A549 (cell line): ENCODE results near the gene GRK5. TPM values are rescaled to one million over a fixed set of nuclear protein-coding genes. Genes with fewer than 3 reads are reported as not detected.

Experiments
- ATAC-seq, 2 experiments: fragments of 200-7000 bp in 1 of 2; fragments of >200 bp in 1 of 2; cut with Nextera tagmentation in 1 of 2; cut with Tn5 transposase in 1 of 2; 3 replicates each; pipeline versions ENCODE4 v1.8.0 to v1.9.1; 2018 to 2020; ENCODE audit warnings: mild to moderate bottlenecking in 1 of 2, moderate library complexity in 1 of 2
- CTCF ChIA-PET: fragments of 300-600 bp; sonication (Branson Sonifier 250); formaldehyde crosslinking; extraction: SDS; loops from one replicate; lab custom pipeline; 2021; ENCODE audit warnings: antibody characterized with exemption, inconsistent platforms; lab: Yijun Ruan, JAX
- POLR2A ChIA-PET: fragments of 350-600 bp; formaldehyde crosslinking; extraction: SDS; loops from one replicate; lab custom pipeline; 2021; ENCODE audit warnings: antibody characterized with exemption, inconsistent platforms; lab: Yijun Ruan, JAX
- DNase-seq, 2 experiments: peaks; one replicate each; pipeline versions ENCODE4 v3.0.0 to v3.0.0-alpha.2; 2011 to 2016; ENCODE audit warnings: low read depth in 1 of 2, low spot score in 1 of 2
- FAIRE-seq: peaks from 2 replicates; lab custom pipeline; 2011; peaks lifted over from hg19 to GRCh38; lab: Jason Lieb, UNC
- H3K27ac ChIP-seq, 2 experiments: fragments of >200 bp; sonication (Bioruptor Twin); formaldehyde crosslinking; 3 replicates each; pipeline ENCODE4 v1.5.1; 2016 to 2017
- H3K4me1 ChIP-seq: fragments of >200 bp; sonication (Bioruptor Twin); formaldehyde crosslinking; 3 replicates; pipeline ENCODE4 v1.6.1; 2016
- H3K4me2 ChIP-seq: fragments of >200 bp; sonication (Bioruptor Twin); formaldehyde crosslinking; 3 replicates; pipeline ENCODE4 v1.6.1; 2016
- H3K4me3 ChIP-seq: fragments of >200 bp; sonication (Bioruptor Twin); formaldehyde crosslinking; 3 replicates; pipeline ENCODE4 v1.5.1; 2016
- H3K9me3 ChIP-seq: fragments of >200 bp; sonication (Bioruptor Twin); formaldehyde crosslinking; 3 replicates; pipeline ENCODE4 v1.6.1; 2016
- BHLHE40 ChIP-seq: IDR thresholded peaks from 2 replicates; pipeline ENCODE4 v1.6.1; 2012; ENCODE audit warnings: low read depth, low read length, inconsistent platforms
- CBX2 ChIP-seq: fragments of 200-600 bp; sonication (generic); IDR thresholded peaks from 2 replicates; pipeline ENCODE4 v1.6.1; 2016; ENCODE audit warnings: low read depth, mild to moderate bottlenecking, borderline replicate concordance
- FOXS1 ChIP-seq: fragments of 250-450 bp; sonication (Bioruptor Pico); IDR thresholded peaks from 2 replicates; pipeline ENCODE4 v1.5.0; 2020; ENCODE audit warnings: mild to moderate bottlenecking, moderate library complexity
- JUN ChIP-seq, 2 experiments: fragments of >200 bp; sonication (Bioruptor Twin); formaldehyde crosslinking; IDR thresholded peaks; 2 replicates in 1 of 2; 3 replicates in 1 of 2; pipeline ENCODE4 v1.6.1; 2016 to 2017
- KDM5A ChIP-seq: fragments of 200-600 bp; sonication (generic); IDR thresholded peaks from 2 replicates; pipeline ENCODE4 v1.6.1; 2016; ENCODE audit warnings: antibody characterized with exemption, mild to moderate bottlenecking
- MAZ ChIP-seq: fragments of 150-350 bp; IDR thresholded peaks from 2 replicates; pipeline ENCODE4 v1.6.1; 2014; ENCODE audit warnings: antibody characterized with exemption, low read depth, low read length, borderline replicate concordance
- MYC ChIP-seq: IDR thresholded peaks from 2 replicates; pipeline ENCODE4 v1.6.1; 2012; ENCODE audit warnings: mild to moderate bottlenecking, inconsistent platforms, low read length, improper control_type of control experiment, borderline replicate concordance
- NFE2L2 ChIP-seq: fragments of 150-350 bp; conservative IDR thresholded peaks from 2 replicates; pipeline ENCODE4 v1.6.1; 2014; ENCODE audit warnings: low read length
- PHF8 ChIP-seq: fragments of 200-600 bp; sonication (generic); IDR thresholded peaks from 2 replicates; pipeline ENCODE4 v1.6.1; 2016; ENCODE audit warnings: low read depth, mild to moderate bottlenecking, antibody characterized with exemption, moderate library complexity, borderline replicate concordance
- POLR2A ChIP-seq: IDR thresholded peaks from 2 replicates; pipeline ENCODE4 v1.6.1; 2012; ENCODE audit warnings: mild to moderate bottlenecking, low read length
- RAD21 ChIP-seq, 2 experiments: fragments of >200 bp in 1 of 2; sonication (Bioruptor Twin) in 1 of 2; formaldehyde crosslinking in 1 of 2; IDR thresholded peaks in 1 of 2; conservative IDR thresholded peaks in 1 of 2; 2 replicates in 1 of 2; 3 replicates in 1 of 2; pipeline ENCODE4 v1.6.1; 2012 to 2018; ENCODE audit warnings: inconsistent platforms in 1 of 2
- RARB ChIP-seq: fragments of 250-450 bp; sonication (Bioruptor Pico); IDR thresholded peaks from 2 replicates; pipeline ENCODE4 v1.8.0; 2021; ENCODE audit warnings: mild to moderate bottlenecking, moderate library complexity
- RFX5 ChIP-seq: fragments of 450-650 bp; IDR thresholded peaks from 2 replicates; pipeline ENCODE4 v1.7.1; 2014; ENCODE audit warnings: antibody characterized with exemption, mild to moderate bottlenecking, moderate library complexity
- RNF2 ChIP-seq: fragments of 200-600 bp; sonication (generic); IDR thresholded peaks from 2 replicates; pipeline ENCODE4 v1.6.1; 2016; ENCODE audit warnings: low read depth, mild to moderate bottlenecking, antibody characterized with exemption, moderate library complexity, borderline replicate concordance
- SMC3 ChIP-seq: fragments of >200 bp; sonication (Bioruptor Twin); formaldehyde crosslinking; IDR thresholded peaks from 3 replicates; pipeline ENCODE4 v1.6.1; 2018; ENCODE audit warnings: inconsistent platforms
- TP53 ChIP-seq: fragments of 250-450 bp; sonication (Bioruptor Pico); IDR thresholded peaks from 2 replicates; pipeline ENCODE4 v1.5.0; 2021; ENCODE audit warnings: mild to moderate bottlenecking, moderate library complexity
- WGBS: methylation state at CpG from one replicate; pipeline ENCODE4 v1.1.6; 2017; ENCODE audit errors: missing lambda C conversion rate; 5-methylcytosine and 5-hydroxymethylcytosine counted together
- polyA plus RNA-seq, 4 experiments: library from polyadenylated mRNA; depleted of rRNA in 3 of 4; stranded (reverse); fragments of >200 nt; fragmentation: RNase III in 1 of 4; extraction: RNeasy Plus Mini Kit Qiagen cat#74134 plus additional on column Dnase treatment in 1 of 4; gene quantifications; 2 replicates in 3 of 4; 3 replicates in 1 of 4; pipeline ENCODE4 v1.2.3, GENCODE V29; 2011 to 2017
- TF ChIP-seq, protein P1 (sequence below): IDR thresholded peaks from 2 replicates; pipeline ENCODE4 v1.6.1; 2012
- TF ChIP-seq, protein P2 (sequence below): fragments of >200 bp; sonication (Bioruptor Twin); formaldehyde crosslinking; IDR thresholded peaks from 2 replicates; pipeline ENCODE4 v1.6.1; 2016
- TF ChIP-seq, protein P3 (sequence below): fragments of 200-600 bp; sonication (generic); IDR thresholded peaks from 2 replicates; pipeline ENCODE4 v1.6.1; 2016; ENCODE audit warnings: antibody characterized with exemption, mild to moderate bottlenecking, moderate library complexity
- TF ChIP-seq, protein P4 (sequence below): IDR thresholded peaks from 2 replicates; pipeline ENCODE4 v1.6.1; 2012; ENCODE audit warnings: low read depth, borderline replicate concordance
- TF ChIP-seq, protein P5 (sequence below): fragments of >200 bp; sonication (Bioruptor Twin); formaldehyde crosslinking; IDR thresholded peaks from 3 replicates; pipeline ENCODE4 v1.5.1; 2016
- TF ChIP-seq, protein P6 (sequence below): fragments of 250-450 bp; sonication (Bioruptor Pico); IDR thresholded peaks from 2 replicates; pipeline ENCODE4 v1.5.0; 2020; ENCODE audit warnings: low read depth, mild to moderate bottlenecking, moderate library complexity

The GRK5 gene
- polyA plus RNA-seq, 2 of the 4 experiments (the other 2 are of a cell fraction) = 5.0 to 7.9 TPM

DNA sequence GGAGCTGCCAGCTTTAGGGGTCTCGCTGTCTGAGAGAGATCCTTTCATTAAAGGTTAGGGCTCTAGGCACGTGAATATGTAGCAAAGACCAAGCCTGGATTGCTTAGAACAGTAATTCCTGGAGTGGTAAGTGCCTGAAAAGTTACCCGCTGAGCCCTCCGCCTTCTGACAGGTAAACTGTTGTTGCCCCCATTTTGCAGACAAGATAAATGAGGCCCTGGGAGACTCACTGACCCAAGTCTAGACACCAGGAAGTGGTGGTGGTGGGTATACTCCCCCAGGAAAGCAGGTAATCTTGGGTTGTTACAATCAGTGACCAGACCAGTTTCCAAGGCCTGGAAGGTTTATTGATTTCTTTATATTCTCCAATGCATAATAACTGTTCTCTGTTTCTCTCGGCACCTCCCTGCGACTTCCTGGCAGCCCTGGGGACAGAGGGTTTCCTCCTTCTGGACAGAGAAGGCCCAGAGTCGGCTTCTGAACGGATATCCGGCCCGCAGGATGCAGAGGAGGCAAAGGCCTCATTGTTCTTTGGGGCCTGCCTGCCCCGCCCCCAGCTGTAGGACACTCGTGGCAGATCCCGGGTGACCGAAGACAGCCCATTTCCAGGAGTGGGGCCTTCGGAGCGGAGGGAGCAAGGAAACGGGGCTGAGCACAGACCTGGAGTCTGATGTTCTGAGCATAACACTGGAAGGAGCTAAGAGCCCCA lies 1.3 kb upstream of the GRK5 start:
- ChIA-PET POLR2A (interaction anchor here (0.5 to 2.1 kb wide), 10 partner anchors 27 to 391 kb away, joined by 3 to 9 read pairs (median 7); partner anchors contain the start of genes RGS10 and TIAL1), CTCF (interaction anchor here (0.6 to 16.9 kb wide), 84 partner anchors 6 to 470 kb away, joined by 3 to 283 read pairs (median 6); partner anchors contain the start of gene RGS10)
- 40% methylated on average over 17 of the region's 17 CpGs for WGBS
- H3K4me1 ChIP-seq = peaks cover 28% of the 10 kb centered on the region
- no peak for FAIRE-seq
- H3K4me3 ChIP-seq = peak overlapping the region; percentile 66
- DNase-seq = peak; percentile 64 to 69
- no peak for TF ChIP-seq BHLHE40
- TF ChIP-seq NFE2L2 = no peak
- TF ChIP-seq, protein P1, sequence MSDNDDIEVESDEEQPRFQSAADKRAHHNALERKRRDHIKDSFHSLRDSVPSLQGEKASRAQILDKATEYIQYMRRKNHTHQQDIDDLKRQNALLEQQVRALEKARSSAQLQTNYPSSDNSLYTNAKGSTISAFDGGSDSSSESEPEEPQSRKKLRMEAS = 0 out of 2 replicates have a peak, but pooled peaks have one; percentile 35
- TF ChIP-seq, protein P2, sequence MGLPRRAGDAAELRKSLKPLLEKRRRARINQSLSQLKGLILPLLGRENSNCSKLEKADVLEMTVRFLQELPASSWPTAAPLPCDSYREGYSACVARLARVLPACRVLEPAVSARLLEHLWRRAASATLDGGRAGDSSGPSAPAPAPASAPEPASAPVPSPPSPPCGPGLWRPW = no peak
- no peak for TF ChIP-seq FOXS1 (CRISPR knock-in tag)
- TF ChIP-seq, protein P3, sequence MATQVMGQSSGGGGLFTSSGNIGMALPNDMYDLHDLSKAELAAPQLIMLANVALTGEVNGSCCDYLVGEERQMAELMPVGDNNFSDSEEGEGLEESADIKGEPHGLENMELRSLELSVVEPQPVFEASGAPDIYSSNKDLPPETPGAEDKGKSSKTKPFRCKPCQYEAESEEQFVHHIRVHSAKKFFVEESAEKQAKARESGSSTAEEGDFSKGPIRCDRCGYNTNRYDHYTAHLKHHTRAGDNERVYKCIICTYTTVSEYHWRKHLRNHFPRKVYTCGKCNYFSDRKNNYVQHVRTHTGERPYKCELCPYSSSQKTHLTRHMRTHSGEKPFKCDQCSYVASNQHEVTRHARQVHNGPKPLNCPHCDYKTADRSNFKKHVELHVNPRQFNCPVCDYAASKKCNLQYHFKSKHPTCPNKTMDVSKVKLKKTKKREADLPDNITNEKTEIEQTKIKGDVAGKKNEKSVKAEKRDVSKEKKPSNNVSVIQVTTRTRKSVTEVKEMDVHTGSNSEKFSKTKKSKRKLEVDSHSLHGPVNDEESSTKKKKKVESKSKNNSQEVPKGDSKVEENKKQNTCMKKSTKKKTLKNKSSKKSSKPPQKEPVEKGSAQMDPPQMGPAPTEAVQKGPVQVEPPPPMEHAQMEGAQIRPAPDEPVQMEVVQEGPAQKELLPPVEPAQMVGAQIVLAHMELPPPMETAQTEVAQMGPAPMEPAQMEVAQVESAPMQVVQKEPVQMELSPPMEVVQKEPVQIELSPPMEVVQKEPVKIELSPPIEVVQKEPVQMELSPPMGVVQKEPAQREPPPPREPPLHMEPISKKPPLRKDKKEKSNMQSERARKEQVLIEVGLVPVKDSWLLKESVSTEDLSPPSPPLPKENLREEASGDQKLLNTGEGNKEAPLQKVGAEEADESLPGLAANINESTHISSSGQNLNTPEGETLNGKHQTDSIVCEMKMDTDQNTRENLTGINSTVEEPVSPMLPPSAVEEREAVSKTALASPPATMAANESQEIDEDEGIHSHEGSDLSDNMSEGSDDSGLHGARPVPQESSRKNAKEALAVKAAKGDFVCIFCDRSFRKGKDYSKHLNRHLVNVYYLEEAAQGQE = no peak
- peak overlapping the region; percentile 98 to 99 for H3K27ac ChIP-seq
- ATAC-seq = peak; percentile 10 to 31; a peak in 3 of 6 replicates
- H3K9me3 ChIP-seq = no peaks in the 10 kb centered on the region
- H3K4me2 ChIP-seq = peak overlapping the region; percentile 95

DNA sequence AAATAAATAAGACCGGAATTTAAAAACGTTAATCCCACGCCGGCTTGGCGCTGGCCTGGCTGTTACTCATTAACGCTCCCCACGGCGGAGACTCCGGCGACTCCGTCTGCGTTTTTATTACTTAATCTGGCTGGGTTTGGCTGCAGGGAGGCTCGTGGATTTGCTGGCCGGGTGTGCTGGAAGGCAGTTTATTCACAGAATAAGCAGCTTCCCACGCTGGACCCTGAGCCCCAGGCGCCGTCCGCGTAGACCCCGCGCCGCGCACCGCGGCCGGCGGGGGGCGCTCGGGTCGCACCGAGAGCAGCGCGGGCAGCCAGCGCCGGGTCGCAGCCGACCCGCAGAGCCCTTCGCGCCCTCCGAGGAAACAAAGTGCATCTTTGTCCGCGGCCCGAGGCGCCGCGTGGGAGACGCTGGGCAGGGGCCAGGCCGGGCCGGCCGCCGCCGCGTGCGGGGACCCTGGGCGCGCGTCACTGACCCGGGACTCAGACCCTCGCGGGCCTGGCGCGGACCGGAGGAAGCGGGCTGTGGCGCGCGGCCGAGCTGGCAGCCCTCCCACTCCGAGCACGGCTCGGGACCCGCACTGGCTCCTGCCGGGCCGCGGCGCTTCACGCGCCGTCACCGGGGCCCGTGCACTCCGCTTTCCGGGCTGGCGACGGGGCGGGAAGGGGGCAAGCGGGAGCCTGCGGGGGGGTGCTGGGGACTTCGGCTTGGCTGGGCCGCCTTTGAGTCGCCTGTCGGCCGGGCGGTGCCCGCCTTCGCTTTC lies 587 bp upstream of the GRK5 start:
- TF ChIP-seq TP53 (CRISPR knock-in tag) (0 out of 2 replicates have a peak, but pooled peaks have one; percentile 61), SMC3 (peak; percentile 97), CBX2 (no peak), RNF2 (no peak), POLR2A (peak; percentile 38; the same call in 1 of the 2 replicates), MYC (no peak), PHF8 (peak; percentile 80), KDM5A (0 out of 2 replicates have a peak, but pooled peaks have one; percentile 30), RFX5 (no peak), RAD21 (conservative IDR thresholded peaks at IDR 0.05 in 1 of 2, IDR thresholded peaks at IDR 0.05 in 1 of 2) (peak; percentile 67 to 98; a peak in 4 of 5 replicates), JUN (IDR thresholded peaks at IDR 0.05) (peak in 1 of 2 experiments; percentile 15; a peak in 1 of 5 replicates), RARB (no peak), MAZ (0 out of 2 replicates have a peak, but pooled peaks have one; percentile 22)
- TF ChIP-seq, protein P1 = peak; percentile 29; the same call in 1 of the 2 replicates
- TF ChIP-seq, protein P4, sequence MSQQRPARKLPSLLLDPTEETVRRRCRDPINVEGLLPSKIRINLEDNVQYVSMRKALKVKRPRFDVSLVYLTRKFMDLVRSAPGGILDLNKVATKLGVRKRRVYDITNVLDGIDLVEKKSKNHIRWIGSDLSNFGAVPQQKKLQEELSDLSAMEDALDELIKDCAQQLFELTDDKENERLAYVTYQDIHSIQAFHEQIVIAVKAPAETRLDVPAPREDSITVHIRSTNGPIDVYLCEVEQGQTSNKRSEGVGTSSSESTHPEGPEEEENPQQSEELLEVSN = no peak
- TF ChIP-seq, protein P5, sequence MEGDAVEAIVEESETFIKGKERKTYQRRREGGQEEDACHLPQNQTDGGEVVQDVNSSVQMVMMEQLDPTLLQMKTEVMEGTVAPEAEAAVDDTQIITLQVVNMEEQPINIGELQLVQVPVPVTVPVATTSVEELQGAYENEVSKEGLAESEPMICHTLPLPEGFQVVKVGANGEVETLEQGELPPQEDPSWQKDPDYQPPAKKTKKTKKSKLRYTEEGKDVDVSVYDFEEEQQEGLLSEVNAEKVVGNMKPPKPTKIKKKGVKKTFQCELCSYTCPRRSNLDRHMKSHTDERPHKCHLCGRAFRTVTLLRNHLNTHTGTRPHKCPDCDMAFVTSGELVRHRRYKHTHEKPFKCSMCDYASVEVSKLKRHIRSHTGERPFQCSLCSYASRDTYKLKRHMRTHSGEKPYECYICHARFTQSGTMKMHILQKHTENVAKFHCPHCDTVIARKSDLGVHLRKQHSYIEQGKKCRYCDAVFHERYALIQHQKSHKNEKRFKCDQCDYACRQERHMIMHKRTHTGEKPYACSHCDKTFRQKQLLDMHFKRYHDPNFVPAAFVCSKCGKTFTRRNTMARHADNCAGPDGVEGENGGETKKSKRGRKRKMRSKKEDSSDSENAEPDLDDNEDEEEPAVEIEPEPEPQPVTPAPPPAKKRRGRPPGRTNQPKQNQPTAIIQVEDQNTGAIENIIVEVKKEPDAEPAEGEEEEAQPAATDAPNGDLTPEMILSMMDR = peak; percentile 96
- TF ChIP-seq, protein P6, sequence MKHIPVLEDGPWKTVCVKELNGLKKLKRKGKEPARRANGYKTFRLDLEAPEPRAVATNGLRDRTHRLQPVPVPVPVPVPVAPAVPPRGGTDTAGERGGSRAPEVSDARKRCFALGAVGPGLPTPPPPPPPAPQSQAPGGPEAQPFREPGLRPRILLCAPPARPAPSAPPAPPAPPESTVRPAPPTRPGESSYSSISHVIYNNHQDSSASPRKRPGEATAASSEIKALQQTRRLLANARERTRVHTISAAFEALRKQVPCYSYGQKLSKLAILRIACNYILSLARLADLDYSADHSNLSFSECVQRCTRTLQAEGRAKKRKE (CRISPR knock-in tag) = no peak
- Histone ChIP-seq H3K4me3 (peak overlapping the region; percentile 66), H3K27ac (peak overlapping the region; percentile 98 to 99), H3K9me3 (no peaks in the 10 kb centered on the region), H3K4me1 (peaks cover 33% of the 10 kb centered on the region), H3K4me2 (peak overlapping the region; percentile 95)
- DNase-seq = peak; percentile 59 to 81
- no peak for FAIRE-seq
- ChIA-PET POLR2A (interaction anchor here (0.5 to 2.1 kb wide), 16 partner anchors 28 to 390 kb away, joined by 3 to 12 read pairs (median 5); partner anchors contain the start of genes RGS10 and TIAL1), CTCF (interaction anchor here (0.5 to 16.9 kb wide), 91 partner anchors 7 to 470 kb away, joined by 3 to 283 read pairs (median 6); partner anchors contain the start of gene RGS10)
- ATAC-seq = peak; percentile 69 to 75
- WGBS = 2% methylated on average over 26 of the region's 97 CpGs
